HG03159 (cell line): ENCODE results near the gene MRPS2.

Experiments used
- ATAC-seq: cut with Tn5 transposase; IDR thresholded peaks from one replicate; pipeline ENCODE4 v1.9.1; 2021; ENCODE audit warnings: mild to moderate bottlenecking, moderate library complexity; ENCODE audit not compliant: unreplicated experiment

MRPS2 gene

GRCh38 chr9:135480071-135480939, 20.2 kb upstream of the MRPS2 start:
- ATAC-seq: no peak

DNA sequence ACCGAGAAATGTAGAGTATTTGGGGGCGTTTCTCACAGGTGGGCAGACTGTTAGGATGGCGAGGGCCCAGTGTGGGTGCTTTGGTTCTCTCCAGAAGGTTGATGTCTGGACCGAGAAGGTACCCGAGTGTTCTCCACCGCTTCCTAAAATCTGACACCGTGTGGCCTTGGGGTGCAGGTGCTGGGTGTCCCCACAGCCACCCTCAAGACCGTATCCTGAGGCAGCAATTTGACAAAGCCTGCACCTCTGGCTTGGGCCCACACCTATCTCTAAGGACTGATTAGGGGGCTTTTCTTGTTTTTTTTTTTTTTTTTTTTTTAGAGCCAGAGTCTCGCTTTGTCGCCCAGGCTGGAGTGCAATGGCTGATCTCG, 19.6 kb upstream of the MRPS2 start:
- ATAC-seq: no peak

- ATAC-seq: no peak
Measured at GRCh38 chr9:135482015-135482754, 18.3 kb upstream of the MRPS2 start.

DNA sequence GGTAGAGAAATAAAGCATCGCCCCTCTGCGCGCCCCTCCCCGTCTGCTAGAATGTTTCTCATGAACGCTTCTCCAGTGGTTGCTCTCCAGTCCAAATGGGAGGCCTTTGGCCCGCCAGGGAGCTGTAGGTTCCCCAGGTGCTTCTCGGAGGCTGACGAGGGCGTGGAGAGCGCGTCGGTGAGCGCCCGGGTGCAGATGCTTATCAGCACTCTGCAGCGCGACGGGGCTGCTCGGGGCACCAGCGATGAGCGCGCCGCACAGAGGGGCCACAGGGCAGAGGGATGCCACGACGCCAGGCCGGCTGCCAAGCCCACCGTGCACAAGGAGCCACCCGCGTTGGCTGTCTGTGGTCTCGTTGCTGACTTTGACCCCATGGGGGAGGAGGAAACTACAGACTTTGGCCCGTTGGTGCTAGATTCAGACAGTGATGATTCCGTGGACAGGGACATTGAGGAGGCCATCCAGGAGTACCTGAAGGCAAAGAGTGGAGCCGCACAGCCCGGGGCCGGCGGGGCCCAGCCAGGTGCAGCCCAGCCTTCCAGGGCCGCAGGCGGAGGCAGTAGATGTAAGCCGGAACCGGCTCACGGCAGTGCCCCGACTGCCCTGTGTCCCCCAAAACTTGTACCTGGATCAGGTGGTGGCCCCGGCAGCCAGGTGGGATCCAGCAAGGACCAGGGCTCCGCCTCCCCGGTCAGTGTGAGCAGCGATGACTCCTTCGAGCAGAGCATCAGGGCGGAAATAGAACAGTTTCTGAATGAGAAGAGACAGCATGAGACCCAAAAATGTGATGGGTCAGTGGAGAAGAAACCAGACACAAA, 15.8 kb upstream of the MRPS2 start:
- no peak for ATAC-seq

GRCh38 chr9:135485385-135485784, 15.1 kb upstream of the MRPS2 start:
- ATAC-seq: no peak

- no peak for ATAC-seq
Measured at GRCh38 chr9:135485832-135486231, 14.7 kb upstream of the MRPS2 start.

DNA sequence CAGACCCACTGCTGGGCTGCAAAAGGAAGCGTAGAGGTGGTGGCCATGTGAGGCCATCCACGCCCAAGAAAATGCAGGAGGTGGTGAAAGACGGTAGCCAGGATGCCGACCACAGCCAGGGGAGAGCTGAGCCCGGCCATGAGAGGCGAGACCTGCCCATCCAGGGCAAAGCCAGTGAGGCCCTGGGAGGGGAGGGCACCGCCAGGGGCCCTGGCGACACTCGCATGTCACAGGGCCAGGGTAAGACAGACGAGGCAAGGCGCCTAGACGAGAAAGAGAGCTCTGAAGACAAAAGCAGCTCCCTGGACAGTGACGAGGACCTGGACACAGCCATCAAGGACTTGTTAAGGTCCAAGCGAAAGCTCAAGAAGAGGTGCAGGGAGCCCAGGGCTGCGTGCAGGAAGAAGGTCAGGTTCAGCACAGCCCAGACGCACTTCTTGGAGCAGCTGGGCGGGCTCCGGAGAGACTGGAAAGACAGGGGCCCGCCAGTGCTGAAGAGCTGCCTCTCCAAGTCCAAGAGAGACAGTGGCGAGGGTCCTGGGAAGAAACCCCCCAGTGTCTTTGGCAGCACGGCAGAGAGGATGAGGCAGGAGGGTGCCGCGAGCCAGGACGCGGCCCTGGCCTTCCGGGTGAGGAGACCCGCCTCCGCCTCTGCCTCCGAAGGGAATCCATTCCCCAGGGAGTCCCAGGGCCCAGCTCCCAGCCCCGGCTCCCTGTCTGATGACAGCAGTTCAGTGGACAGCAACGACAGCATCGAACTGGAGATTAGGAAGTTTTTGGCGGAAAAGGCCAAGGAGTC, 14.0 kb upstream of the MRPS2 start:
- no peak for ATAC-seq

GRCh38 chr9:135487281-135488012, 13.0 kb upstream of the MRPS2 start:
- ATAC-seq: no peak

DNA sequence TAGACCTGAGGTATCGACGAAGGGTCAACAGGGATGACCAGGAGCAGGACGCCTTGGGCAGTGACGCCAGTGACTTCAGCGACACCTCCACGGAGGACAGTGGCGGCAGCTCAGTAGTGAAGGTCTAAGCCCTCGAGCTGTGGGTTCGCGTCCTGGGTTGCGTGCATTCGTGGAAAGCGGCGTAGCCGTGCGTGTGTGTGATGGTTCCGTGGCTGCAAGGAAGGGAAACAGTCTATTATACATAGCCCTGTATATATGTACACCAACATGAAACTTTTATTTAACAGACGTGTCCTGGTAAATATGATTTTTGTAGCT, 12.5 kb upstream of the MRPS2 start:
- no peak for ATAC-seq

- ATAC-seq: no peak
Measured at GRCh38 chr9:135488527-135488926, 12.0 kb upstream of the MRPS2 start.

GRCh38 chr9:135489188-135489906, 11.1 kb upstream of the MRPS2 start:
- ATAC-seq: no peak

- no peak for ATAC-seq
Measured at GRCh38 chr9:135490166-135490870, 10.2 kb upstream of the MRPS2 start.

- no peak for ATAC-seq
Measured at GRCh38 chr9:135490980-135491464, 9.5 kb upstream of the MRPS2 start.

DNA sequence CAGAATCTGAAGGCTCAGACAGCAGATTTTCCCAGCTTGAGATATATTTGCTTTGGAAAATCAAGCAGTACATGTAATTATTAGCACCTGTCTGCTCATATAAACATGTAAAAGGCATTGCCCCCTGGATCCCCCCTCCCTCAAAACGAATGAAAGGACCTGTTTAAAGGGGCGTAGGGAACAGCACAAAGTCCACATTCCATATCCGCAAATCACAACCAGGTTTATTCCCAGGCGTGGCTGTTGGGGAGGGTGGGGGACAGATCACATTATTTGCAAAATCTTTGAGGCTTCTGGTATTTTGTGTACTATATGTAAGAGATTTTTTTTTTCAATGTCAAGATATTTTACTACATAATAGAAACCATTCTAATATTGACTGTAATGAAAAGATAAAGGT, 8.7 kb upstream of the MRPS2 start:
- no peak for ATAC-seq

GRCh38 chr9:135492886-135493669, 7.4 kb upstream of the MRPS2 start:
- no peak for ATAC-seq

DNA sequence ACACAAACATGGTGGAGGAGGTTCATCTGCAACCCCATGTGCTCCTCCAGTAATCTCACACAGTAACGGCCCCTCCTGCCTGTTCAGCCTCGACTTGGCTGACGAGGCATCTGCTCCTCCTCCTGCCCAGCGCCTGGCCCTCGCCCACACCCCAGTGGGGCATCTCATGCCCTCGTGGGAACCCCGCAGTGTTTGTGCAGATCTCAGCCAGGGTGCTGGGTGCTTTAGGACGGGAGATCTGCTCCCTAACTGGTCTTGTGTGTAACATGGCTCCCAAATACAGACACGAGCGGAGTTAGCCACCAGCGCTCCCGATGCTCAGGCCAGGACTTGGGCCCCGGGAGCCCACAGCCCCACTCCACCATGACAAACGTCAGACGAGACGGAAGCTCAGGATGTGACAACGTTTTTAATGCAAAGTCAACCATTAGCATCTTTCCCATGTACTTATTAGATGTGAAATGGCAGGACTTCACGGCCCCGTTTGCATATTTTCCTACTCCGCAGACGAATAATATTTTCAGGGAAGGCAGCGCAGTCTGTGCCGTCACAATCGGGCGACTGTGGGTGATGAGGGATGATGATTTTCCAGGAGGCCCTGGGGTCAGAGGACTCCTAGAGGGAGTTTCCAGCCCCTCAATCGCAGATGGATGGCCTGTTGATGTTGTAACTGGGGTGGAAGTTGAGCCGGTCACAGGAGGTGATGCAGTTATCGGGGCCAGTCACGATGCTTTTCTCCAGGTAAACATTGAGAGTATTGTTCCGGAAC, 5.5 kb upstream of the MRPS2 start:
- ATAC-seq: no peak
